Skeletal muscle tissue (tissue), 4 donors: ENCODE measurements around the gene PPP2R3B. TPM values are rescaled to one million over a fixed set of nuclear protein-coding genes. Genes with fewer than 3 reads are reported as not detected.
"Not testable (repeated sequence)": the region's sequence is repeated elsewhere in the genome, so short reads cannot be mapped to it uniquely, and the experiment has no call there.

ENCODE experiments used
- H3K27ac ChIP-seq: one replicate; pipeline ENCODE4 v1.7.0; 2013; ENCODE audit warnings: mild to moderate bottlenecking, low read depth, low read length, inconsistent platforms
- H3K27me3 ChIP-seq, 3 donors: one replicate each; pipeline ENCODE4 v1.7.0; 2013; ENCODE audit warnings: low read length in 3 of 3; ENCODE audit not compliant: control insufficient read depth in 3 of 3, insufficient read depth in 3 of 3
- H3K36me3 ChIP-seq, 3 donors: one replicate each; pipeline ENCODE4 v1.7.0; 2013; ENCODE audit warnings: low read length in 3 of 3; ENCODE audit not compliant: control insufficient read depth in 3 of 3, insufficient read depth in 3 of 3
- H3K4me1 ChIP-seq, 3 donors: one replicate each; pipeline ENCODE4 v1.7.0; 2013; ENCODE audit warnings: low read length in 3 of 3, mild to moderate bottlenecking in 3 of 3; ENCODE audit not compliant: control insufficient read depth in 3 of 3, insufficient read depth in 3 of 3
- H3K4me3 ChIP-seq, 3 donors: one replicate each; pipeline ENCODE4 v1.7.0; 2013; ENCODE audit warnings: low read length in 3 of 3
- H3K9ac ChIP-seq, 3 donors: one replicate each; pipeline ENCODE4 v1.7.0; 2013; ENCODE audit warnings: low read length in 3 of 3, mild to moderate bottlenecking in 3 of 3, moderate library complexity in 2 of 3, low read depth in 1 of 3
- H3K9me3 ChIP-seq, 3 donors: one replicate each; pipeline ENCODE4 v1.7.0; 2013; ENCODE audit warnings: low read length in 3 of 3; ENCODE audit not compliant: control insufficient read depth in 3 of 3
- total RNA-seq: library from RNA; depleted of rRNA; stranded (reverse); fragments of >200 nt; gene quantifications from one replicate; pipeline ENCODE4 v1.2.3, GENCODE V29; 2014
- donor health status: Osteomylitis.

Gene PPP2R3B
- total RNA-seq, 1 donor from 2014 or later, result 172 TPM

DNA sequence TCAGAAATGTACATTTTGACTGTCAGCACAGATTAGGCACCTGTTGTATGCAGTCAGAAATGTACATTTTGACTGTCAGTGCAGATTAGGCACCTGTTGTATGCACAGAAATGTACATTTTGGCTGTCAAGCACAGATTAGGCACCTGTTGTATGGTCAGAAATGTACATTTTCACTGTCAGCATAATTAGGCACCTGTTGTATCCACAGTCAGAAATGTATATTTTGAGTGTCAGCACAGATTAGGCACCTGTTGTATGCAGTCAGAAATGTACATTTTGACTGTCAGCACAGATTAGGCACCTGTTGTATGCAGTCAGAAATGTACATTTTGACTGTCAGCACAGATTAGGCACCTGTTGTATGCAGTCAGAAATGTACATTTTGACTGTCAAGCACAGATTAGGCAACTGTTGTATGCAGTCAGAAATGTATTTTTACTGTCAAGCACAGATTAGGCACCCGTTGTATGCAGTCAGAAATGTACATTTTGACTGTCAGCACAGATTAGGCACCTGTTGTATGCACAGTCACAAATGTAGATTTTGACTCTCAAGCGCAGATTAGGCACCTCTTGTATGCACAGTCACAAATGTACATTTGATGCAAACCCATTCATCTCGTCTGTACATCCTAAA, 80.0 kb downstream of the PPP2R3B start:
- peaks cover 50 to 61% (median 60%) of the 10 kb centered on the region in 3 donors for H3K36me3 ChIP-seq
- not testable (repeated sequence) for H3K4me1 ChIP-seq, H3K9me3 ChIP-seq, H3K27me3 ChIP-seq, H3K9ac ChIP-seq, H3K27ac ChIP-seq, H3K4me3 ChIP-seq

DNA sequence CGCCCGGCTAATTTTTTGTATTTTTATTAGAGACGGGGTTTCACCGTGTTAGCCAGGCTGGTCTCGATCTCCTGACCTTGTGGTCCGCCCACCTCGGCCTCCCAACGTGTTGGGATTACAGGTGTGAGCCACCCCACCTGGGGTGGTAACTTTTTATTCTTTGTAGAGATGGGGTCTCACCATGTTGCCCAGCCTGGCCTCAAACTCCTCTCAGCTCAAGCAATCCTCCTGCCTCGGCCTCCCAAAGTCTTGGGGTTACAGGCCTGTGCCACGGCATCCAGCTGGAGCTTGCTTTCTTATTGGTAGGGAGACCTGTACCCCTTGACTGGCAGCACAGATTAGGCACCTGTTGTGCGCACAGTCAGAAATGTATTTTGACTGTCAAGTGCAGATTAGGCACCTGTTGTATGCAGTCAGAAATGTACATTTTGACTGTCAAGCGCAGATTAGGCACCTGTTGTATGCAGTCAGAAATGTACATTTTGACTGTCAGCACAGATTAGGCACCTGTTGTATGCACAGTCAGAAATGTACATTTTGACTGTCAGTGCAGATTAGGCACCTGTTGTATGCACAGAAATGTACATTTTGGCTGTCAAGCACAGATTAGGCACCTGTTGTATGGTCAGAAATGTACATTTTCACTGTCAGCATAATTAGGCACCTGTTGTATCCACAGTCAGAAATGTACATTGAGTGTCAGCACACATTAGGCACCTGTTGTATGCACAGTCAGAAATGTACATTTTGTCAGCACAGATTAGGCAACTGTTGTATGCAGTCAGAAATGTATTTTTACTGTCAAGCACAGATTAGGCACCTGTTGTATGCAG, 80.7 kb downstream of the PPP2R3B start:
- not testable (repeated sequence) for H3K9me3 ChIP-seq, H3K27ac ChIP-seq, H3K27me3 ChIP-seq, H3K4me3 ChIP-seq, H3K4me1 ChIP-seq, H3K9ac ChIP-seq
- peaks cover 43 to 56% (median 53%) of the 10 kb centered on the region in 3 donors for H3K36me3 ChIP-seq

DNA sequence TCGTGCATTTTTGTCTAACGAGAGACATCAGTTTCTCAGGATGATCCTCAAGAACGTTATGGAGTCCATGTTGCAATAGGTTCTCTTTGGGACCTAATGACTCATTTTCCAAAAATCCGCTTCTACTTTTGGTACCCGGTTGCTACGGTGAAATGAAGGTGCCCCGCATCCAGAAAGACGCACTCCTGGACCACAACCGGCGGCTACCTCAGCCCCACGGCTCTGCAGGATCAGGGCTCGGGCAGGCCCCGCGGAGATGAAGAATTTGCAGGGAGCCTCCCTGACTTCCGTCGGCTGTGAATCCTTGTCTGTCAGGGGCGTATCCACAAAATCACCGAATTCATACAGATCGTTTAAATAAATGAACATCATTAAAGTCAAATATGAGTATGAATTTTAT, 83.7 kb downstream of the PPP2R3B start:
- peaks cover 26 to 44% (median 40%) of the 10 kb centered on the region in 3 donors for H3K36me3 ChIP-seq

DNA sequence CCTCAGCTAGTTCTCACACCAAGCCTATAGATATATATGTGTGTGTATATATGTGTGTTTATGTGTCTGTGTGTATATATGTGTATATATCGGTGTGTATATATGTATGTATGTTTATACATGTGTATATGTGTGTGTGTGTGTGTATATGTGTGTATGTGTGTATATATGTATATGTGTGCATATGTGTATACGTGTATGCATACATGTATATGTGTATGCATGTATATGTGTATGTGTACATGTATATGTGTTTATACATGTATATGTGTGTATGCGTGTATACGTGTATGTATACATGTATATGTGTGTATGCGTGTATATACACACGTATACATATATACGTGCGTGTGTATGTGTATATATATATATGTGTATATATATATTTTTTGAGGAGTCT, 86.4 kb downstream of the PPP2R3B start:
- no peaks in the 10 kb centered on the region for H3K9me3 ChIP-seq
- H3K4me3 ChIP-seq, result no peak overlapping the region
- peaks cover 8 to 23% (median 20%) of the 10 kb centered on the region in 3 donors for H3K36me3 ChIP-seq
- no peak overlapping the region for H3K27ac ChIP-seq
- no peaks in the 10 kb centered on the region for H3K27me3 ChIP-seq
- H3K4me1 ChIP-seq, result no peaks in the 10 kb centered on the region
- no peak overlapping the region for H3K9ac ChIP-seq

More for the DNA sequence above, 83.7 kb downstream of the PPP2R3B start:
- Histone ChIP-seq H3K27ac (no peak overlapping the region), H3K27me3 (no peaks in the 10 kb centered on the region), H3K4me3 (no peak overlapping the region), H3K4me1 (no peaks in the 10 kb centered on the region), H3K9ac (no peak overlapping the region), H3K9me3 (no peaks in the 10 kb centered on the region)

DNA sequence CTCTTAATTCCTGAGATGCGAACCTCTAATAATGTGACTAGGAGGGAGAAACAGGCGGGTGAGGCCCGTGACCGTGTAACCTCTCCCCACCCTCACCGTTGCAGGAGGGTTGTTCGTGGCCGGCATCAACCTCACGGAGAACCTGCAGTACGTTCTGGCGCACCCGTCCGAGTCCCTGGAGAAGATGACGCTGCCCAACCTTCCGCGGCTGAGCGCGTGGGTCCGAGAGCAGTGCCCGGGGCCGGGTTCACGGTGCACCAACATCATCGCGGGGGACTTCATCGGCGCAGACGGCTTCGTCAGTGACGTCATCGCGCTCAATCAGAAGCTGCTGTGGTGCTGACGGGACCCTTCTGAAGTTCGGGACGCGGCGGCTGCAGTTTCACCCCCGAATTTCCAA, 87.7 kb downstream of the PPP2R3B start:
- Histone ChIP-seq H3K9me3 (no peaks in the 10 kb centered on the region), H3K27ac (no peak overlapping the region)

DNA sequence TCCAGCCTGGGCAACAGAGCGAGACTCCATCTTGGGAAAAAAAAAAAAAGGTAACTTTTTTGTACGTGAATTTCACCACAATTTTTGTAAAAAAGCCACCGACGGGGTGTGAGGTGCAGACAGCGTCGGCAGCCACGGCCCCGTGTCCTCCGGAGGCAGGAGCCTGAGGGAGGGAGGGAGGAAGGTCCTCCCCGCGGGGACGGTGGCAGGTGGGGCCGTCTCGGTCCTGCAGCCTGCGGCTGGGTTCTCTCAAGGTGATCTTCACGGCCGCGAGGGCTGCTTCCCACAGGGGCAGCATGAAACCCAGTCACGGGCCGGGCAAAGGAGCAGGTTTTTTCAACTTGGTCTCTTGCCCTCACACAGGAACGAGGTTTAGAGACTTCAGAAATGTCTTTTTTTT, 91.6 kb downstream of the PPP2R3B start:
- Histone ChIP-seq H3K4me3 (no peak overlapping the region), H3K27me3 (no peaks in the 10 kb centered on the region), H3K27ac (no peak overlapping the region), H3K9ac (no peak overlapping the region), H3K4me1 (no peaks in the 10 kb centered on the region), H3K36me3 (peaks cover 15 to 20% (median 16%) of the 10 kb centered on the region in 3 donors), H3K9me3 (no peaks in the 10 kb centered on the region)

More for the DNA sequence above, 87.7 kb downstream of the PPP2R3B start:
- H3K9ac ChIP-seq, result no peak overlapping the region
- no peaks in the 10 kb centered on the region for H3K4me1 ChIP-seq
- H3K27me3 ChIP-seq, result no peaks in the 10 kb centered on the region
- no peak overlapping the region for H3K4me3 ChIP-seq
- H3K36me3 ChIP-seq, result peaks cover 0 to 15% (median 12%) of the 10 kb centered on the region in 3 donors

DNA sequence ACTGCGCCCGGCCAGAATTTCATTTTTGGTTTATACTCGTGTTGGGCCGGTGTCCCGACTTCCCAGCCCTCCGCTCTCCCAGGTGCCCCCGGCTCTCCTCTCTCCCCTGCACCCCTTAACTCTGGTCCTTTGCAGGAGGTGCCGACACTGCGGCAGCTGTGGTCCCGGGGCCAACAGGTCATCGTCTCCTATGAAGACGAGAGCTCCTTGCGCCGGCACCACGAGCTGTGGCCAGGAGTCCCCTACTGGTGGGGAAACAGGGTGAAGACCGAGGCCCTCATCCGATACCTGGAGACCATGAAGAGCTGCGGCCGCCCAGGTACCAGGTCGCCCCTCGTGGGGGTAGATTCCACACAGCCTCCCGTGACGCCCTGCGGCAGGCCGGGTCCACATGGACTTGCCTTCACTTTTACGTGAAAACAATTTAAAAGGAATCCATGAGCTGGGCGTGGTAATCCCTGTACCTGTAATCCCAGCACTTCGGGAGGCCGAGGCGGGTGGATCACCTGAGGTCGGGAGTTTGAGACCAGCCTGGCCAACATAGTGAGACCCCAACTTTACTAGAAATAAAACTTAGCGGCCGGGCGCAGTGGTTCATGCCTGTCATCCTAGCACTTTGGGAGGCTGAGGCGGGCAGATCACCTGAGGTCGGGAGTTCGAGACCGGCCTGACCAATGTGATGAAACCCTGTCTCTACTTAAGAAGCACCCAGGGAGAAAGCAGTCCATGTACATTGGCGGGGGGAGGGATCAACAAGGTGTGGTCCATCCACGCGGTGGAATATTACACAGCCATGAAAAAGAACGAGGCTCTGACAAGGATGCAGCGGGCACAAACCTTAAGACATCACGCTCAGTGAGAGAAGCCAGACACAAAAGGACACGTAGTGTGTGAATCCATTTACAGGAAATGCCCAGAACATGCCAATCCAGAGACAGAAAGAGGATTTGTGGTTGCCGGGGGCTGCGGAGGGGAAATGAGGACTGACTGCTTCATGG, 93.5 kb downstream of the PPP2R3B start:
- peaks cover 15 to 27% (median 23%) of the 10 kb centered on the region in 3 donors for H3K36me3 ChIP-seq
- no peak overlapping the region for H3K9ac ChIP-seq
- no peaks in the 10 kb centered on the region for H3K9me3 ChIP-seq
- no peaks in the 10 kb centered on the region for H3K27me3 ChIP-seq
- no peak overlapping the region for H3K4me3 ChIP-seq
- no peak overlapping the region for H3K27ac ChIP-seq
- H3K4me1 ChIP-seq, result no peaks in the 10 kb centered on the region

DNA sequence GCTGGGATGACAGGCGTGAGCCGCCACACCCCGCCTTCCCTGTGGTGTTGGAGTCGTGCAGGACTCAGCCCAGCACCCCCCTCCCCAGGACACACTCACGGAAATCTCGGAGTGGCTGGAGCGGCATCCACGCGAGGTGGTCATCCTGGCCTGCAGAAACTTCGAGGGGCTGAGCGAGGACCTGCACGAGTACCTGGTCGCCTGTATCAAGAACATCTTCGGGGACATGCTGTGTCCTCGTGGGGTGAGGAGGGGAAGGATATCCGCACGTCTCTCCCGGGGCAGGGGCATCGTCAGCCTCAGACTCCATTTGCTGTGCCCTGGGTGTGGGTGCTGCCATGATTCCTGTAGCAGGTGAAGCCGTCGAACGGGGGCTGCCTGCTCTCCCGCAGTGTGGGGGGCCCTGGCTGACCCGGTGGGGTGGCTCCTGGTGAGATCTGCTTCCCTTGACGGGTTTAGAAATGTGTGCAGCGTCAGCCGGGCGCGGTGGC, 95.3 kb downstream of the PPP2R3B start:
- Histone ChIP-seq H3K9me3 (no peaks in the 10 kb centered on the region), H3K4me3 (no peak overlapping the region), H3K36me3 (peaks cover 15 to 32% (median 23%) of the 10 kb centered on the region in 3 donors), H3K4me1 (no peaks in the 10 kb centered on the region), H3K27ac (no peak overlapping the region), H3K9ac (no peak overlapping the region), H3K27me3 (no peaks in the 10 kb centered on the region)

DNA sequence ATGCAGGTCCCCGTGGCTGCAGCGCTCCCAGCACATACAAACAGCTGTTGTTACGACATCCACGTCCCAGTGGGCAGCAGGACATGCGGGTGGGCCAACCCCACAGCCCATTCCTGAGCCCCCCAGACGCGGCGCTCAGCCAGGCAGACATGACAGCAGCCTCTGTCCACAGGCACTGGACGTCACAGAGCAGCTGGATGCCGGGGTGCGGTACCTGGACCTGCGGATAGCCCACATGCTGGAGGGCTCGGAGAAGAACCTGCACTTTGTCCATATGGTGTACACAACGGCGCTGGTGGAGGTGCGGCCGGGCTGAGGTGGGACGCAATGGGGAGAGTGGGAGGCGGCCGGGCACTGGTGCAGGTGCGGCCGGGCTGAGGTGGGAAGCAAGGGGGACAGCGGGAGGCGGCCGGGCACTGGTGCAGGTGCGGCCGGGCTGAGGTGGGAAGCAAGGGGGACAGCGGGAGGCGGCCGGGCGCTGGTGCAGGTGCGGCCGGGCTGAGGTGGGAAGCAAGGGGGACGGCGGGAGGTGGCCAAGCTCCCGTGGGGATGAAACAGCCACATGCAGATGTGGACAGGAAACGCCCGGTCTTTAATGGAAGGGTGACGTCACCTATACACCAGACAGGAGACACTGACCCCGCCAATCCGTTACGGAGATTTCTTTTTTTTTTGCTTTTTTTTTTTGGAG, 96.1 kb downstream of the PPP2R3B start:
- no peaks in the 10 kb centered on the region for H3K9me3 ChIP-seq
- H3K4me3 ChIP-seq, result no peak overlapping the region
- H3K36me3 ChIP-seq, result peaks cover 15 to 30% (median 23%) of the 10 kb centered on the region in 3 donors
- no peak overlapping the region for H3K9ac ChIP-seq
- no peaks in the 10 kb centered on the region for H3K4me1 ChIP-seq
- H3K27ac ChIP-seq, result no peak overlapping the region
- no peaks in the 10 kb centered on the region for H3K27me3 ChIP-seq
